Stimulated activated CD8-positive, alpha-beta memory T cell treated with anti-CD3 and anti-CD28 coated beads, Interleukin-2, amount 100 ng/mL, for 48 hours (primary cell): Measurements from ENCODE around the gene ASTN1.

Source experiments
- DNase-seq, 2 donors: peaks; one replicate each; pipeline ENCODE4 v3.0.0-alpha.2; 2020; ENCODE audit warnings: low read depth in 2 of 2

Gene ASTN1

GRCh38 chr1:176838276-176838995, 326.1 kb downstream of the ASTN1 start:
- DNase-seq, result no peak

GRCh38 chr1:176837708-176838107, 326.8 kb downstream of the ASTN1 start:
- DNase-seq, result no peak

DNA sequence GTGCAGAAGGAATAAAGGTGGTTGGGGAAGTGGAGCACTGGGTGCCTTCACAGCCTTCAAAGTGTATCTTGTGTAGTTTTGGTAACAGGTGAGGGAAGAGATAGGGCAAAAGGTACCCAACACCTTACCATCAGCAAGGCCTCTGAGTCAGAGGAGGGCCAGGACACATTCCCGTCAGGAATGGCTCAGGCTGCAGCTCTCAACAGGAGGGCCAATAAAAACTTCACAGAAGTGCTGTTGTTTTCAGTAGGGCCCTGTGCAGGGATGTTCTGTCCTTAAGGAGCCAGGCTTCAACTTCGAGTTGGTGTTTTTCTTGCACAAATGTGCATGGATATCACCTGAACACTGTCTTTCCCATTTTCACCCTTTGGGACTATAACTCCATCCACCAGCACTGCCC, 333.4 kb downstream of the ASTN1 start:
- DNase-seq, result no peak

GRCh38 chr1:176829261-176829660, 335.3 kb downstream of the ASTN1 start:
- DNase-seq, result no peak

DNA sequence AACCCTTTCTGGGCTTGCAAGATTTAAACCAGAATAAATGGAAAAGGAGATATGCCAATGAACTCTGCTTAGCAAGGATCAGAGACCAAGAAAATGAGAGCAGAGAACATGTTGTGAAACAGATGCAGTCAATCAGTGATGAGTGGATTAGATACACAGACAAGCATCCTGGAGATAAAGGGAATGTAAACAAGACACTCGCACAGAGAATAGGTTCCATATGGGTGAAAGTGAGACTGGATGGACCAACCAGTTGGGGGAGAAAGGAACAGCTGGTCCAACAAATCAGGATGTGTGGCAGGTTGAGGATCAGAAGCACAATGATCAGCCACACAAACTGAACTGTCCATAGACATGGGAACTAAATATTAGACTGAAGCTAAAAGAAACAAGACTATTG, 338.2 kb downstream of the ASTN1 start:
- no peak for DNase-seq

DNA sequence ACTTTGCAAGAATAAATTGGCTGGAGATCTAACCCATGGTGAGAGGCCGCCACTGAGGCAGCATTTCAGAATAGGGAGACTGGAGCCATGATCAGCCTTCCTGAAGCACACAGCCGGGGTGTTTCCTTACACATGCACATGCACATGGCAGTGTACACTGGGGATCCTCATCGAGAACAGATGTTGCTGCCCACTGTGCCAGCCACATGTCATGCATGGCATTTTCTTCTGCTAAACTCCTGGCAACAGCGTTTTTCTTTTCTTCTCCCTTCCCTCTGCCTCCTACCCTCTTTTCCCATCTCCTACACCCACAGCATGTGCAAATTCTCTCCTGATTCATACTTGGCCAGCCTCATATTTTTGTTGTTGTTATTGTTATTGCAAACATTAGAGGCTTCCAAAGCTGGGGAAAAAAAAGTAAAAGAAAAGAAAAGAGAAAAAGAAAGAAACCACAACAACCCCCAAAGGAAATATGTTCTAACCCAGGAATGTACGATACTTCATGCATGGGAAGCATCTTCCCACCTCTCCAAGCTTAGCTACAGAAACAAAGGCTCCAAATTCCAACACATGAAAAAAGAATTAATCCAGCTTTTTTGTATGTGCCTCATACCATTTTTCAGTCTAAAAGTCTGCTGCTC, 344.0 kb downstream of the ASTN1 start:
- no peak for DNase-seq

DNA sequence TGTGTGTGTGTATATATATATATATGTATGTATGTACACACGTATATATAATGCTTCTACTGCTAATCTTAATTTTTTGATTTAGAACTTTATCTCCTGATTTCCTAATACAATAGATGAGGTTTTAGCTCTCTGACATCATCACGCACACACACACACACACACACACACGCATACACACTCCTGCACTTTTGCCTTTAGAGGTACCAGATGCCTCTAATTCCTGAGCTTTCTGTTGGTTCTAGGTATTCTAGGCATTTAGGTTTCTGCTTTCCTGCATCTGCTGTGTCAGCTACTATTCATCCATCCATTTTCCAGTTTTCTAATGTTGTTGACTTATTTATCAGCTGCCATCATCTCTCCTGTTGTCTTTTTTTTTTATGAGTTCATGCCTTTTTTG, 348.3 kb downstream of the ASTN1 start:
- DNase-seq, result no peak

GRCh38 chr1:176815621-176816020, 348.9 kb downstream of the ASTN1 start:
- no peak for DNase-seq

DNA sequence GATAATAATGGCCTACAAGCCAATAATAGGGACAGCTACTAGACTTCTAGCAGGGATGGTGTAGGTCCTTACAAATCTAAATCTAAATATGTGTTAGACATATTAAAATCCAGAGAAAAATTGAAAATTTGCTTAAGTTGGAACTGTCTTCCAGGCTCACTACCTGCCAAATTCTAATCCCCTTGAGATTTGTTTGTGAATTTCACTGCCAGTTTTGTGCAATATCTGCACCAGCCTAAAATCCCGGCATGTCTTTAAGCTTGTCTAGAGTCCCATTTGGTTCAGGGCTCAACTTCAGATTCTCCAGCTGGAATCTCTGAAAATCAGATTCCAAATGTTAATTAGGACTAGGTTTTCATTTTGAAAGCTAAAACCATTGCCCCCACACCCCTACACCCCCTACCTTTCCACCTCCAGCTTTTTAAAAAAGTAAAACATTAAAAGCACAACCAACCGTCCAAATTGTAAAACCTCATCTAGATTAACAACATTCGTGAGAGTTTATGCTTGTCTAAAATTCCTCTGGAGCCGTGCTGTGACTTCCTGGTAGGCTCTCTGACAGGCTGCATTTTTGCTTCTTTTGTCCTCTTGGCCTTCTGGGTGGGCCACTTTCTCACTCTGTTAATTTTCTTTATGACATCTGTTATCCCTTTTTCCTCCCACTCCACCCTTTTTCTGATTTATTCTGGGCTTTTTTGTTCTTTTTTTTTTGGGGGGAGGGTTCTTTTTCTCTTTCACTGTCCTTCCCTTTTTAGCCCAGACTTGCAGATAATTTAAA, 352.8 kb downstream of the ASTN1 start:
- no peak for DNase-seq

DNA sequence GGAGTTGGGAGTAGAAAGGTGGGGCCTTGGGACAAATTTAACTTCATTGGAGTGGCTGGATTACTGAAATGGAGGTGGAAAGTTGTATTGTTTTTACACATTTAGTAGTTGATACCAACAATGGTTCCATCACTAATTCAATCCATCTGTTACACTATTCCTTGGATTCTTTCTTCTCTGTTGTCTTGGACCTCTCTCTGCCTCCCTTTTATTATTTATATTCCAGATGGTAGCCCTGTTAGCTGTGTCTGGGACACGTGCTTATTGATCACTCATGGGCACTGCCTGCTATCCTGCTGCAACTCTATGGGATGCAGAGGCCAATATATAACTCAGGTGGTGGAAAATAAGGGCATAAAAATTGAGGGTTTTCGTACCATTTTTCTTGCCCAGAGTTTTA, 355.2 kb downstream of the ASTN1 start:
- DNase-seq, result no peak
